ENCODE results near the gene MDN1. TPM values are rescaled to one million over a fixed set of nuclear protein-coding genes. Genes with fewer than 3 reads are reported as not detected.
A peak's percentile ranks its signal among the peaks of the same experiment; 100 is the strongest.
"Not testable (repeated sequence)": the region's sequence is repeated elsewhere in the genome, so short reads cannot be mapped to it uniquely, and the experiment has no call there.

The MDN1 gene
- total RNA-seq, 2 experiments from 2014 or later = 48.6 to 62.3 TPM

GRCh38 chr6:89818977-89819335 lies 638 bp downstream of the MDN1 start:
- intact Hi-C loops (cut with micrococcal nuclease; ENCODE audit: unreplicated experiment) = no loop called here
- BruUV-seq (replicated peaks) = TSS peak; percentile 59
- peak; percentile 54 for DNase-seq (ENCODE audit: low spot score)

GRCh38 chr6:89817481-89817880 lies 2.1 kb downstream of the MDN1 start:
- H3K4me1 ChIP-seq (ENCODE audit: insufficient read depth, low read length, poor library complexity, severe bottlenecking) = peaks cover 29% of the 10 kb centered on the region
- POLR2A ChIA-PET = no interaction called here
- TF ChIP-seq, protein P1, sequence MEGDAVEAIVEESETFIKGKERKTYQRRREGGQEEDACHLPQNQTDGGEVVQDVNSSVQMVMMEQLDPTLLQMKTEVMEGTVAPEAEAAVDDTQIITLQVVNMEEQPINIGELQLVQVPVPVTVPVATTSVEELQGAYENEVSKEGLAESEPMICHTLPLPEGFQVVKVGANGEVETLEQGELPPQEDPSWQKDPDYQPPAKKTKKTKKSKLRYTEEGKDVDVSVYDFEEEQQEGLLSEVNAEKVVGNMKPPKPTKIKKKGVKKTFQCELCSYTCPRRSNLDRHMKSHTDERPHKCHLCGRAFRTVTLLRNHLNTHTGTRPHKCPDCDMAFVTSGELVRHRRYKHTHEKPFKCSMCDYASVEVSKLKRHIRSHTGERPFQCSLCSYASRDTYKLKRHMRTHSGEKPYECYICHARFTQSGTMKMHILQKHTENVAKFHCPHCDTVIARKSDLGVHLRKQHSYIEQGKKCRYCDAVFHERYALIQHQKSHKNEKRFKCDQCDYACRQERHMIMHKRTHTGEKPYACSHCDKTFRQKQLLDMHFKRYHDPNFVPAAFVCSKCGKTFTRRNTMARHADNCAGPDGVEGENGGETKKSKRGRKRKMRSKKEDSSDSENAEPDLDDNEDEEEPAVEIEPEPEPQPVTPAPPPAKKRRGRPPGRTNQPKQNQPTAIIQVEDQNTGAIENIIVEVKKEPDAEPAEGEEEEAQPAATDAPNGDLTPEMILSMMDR (conservative IDR thresholded peaks at IDR 0.05; ENCODE audit: low read length) = no peak
- no peak for TF ChIP-seq EZH2phosphoT487 (IDR thresholded peaks at IDR 0.05; ENCODE audit: borderline replicate concordance, low read depth, low read length)
- BruUV-seq (replicated peaks) = no TSS peak
- DNase-seq (ENCODE audit: low spot score) = no peak
- peaks cover 9% of the 10 kb centered on the region; the same call in 1 of the 2 replicates for H3K36me3 ChIP-seq (ENCODE audit: insufficient read depth, low read length)
- H3K9me2 ChIP-seq (ENCODE audit: insufficient read depth, low read length) = no peaks in the 10 kb centered on the region
- no peak overlapping the region for H2AFZ ChIP-seq (ENCODE audit: low read length)
- H3K4me3 ChIP-seq (ENCODE audit: low read depth, low read length, poor library complexity, severe bottlenecking) = peak overlapping the region; percentile 87
- no peaks in the 10 kb centered on the region for H3K9me3 ChIP-seq (ENCODE audit: low read length)
- CTCF ChIA-PET (ENCODE audit: unreplicated experiment) = interaction anchor here (1.3 kb wide), 1 partner anchor 12 kb away, joined by 3 read pairs; no protein-coding TSS in a partner anchor
- no peak overlapping the region for H3K27ac ChIP-seq (ENCODE audit: low read depth, low read length, poor library complexity, severe bottlenecking)
- peaks cover 15% of the 10 kb centered on the region; the same call in 1 of the 2 replicates for H4K20me1 ChIP-seq (ENCODE audit: insufficient read depth, low read length)
- peaks cover 75% of the 10 kb centered on the region for H3K79me2 ChIP-seq (ENCODE audit: insufficient read depth, low read depth, low read length)
- intact Hi-C loops (cut with micrococcal nuclease; ENCODE audit: unreplicated experiment) = no loop called here
- H3K4me2 ChIP-seq (ENCODE audit: low read length) = peak overlapping the region; percentile 68

More at GRCh38 chr6:89818977-89819335, 638 bp downstream of the MDN1 start:
- Histone ChIP-seq H3K79me2 (ENCODE audit: insufficient read depth, low read depth, low read length) (peaks cover 62% of the 10 kb centered on the region), H2AFZ (ENCODE audit: low read length) (peak overlapping the region; percentile 57; the same call in 1 of the 2 replicates), H3K4me1 (ENCODE audit: insufficient read depth, low read length, poor library complexity, severe bottlenecking) (peaks cover 29% of the 10 kb centered on the region), H4K20me1 (ENCODE audit: insufficient read depth, low read length) (peaks cover 15% of the 10 kb centered on the region; the same call in 1 of the 2 replicates), H3K27ac (ENCODE audit: low read depth, low read length, poor library complexity, severe bottlenecking) (peak overlapping the region; percentile 62), H3K4me2 (ENCODE audit: low read length) (peak overlapping the region; percentile 68), H3K36me3 (ENCODE audit: insufficient read depth, low read length) (peaks cover 9% of the 10 kb centered on the region; the same call in 1 of the 2 replicates), H3K9me3 (ENCODE audit: low read length) (no peaks in the 10 kb centered on the region), H3K4me3 (ENCODE audit: low read depth, low read length, poor library complexity, severe bottlenecking) (peak overlapping the region; percentile 87), H3K9me2 (ENCODE audit: insufficient read depth, low read length) (no peaks in the 10 kb centered on the region)
- TF ChIP-seq EZH2phosphoT487 (IDR thresholded peaks at IDR 0.05; ENCODE audit: borderline replicate concordance, low read depth, low read length) = no peak
- TF ChIP-seq, protein P1 (conservative IDR thresholded peaks at IDR 0.05; ENCODE audit: low read length) = no peak
- CTCF ChIA-PET (ENCODE audit: unreplicated experiment) = no interaction called here
- POLR2A ChIA-PET = interaction anchor here (0.6 to 2.7 kb wide), 5 partner anchors 10 to 604 kb away, joined by 3 to 45 read pairs (median 5); partner anchors contain the start of gene CASP8AP2

GRCh38 chr6:89813422-89813821 lies 6.2 kb downstream of the MDN1 start:
- H4K20me1 ChIP-seq (ENCODE audit: insufficient read depth, low read length) = peaks cover 19% of the 10 kb centered on the region
- H3K79me2 ChIP-seq (ENCODE audit: insufficient read depth, low read depth, low read length) = peaks cover 98% of the 10 kb centered on the region
- H2AFZ ChIP-seq (ENCODE audit: low read length); H3K27ac ChIP-seq (ENCODE audit: low read depth, low read length, poor library complexity, severe bottlenecking); H3K4me3 ChIP-seq (ENCODE audit: low read depth, low read length, poor library complexity, severe bottlenecking); H3K9me2 ChIP-seq (ENCODE audit: insufficient read depth, low read length); intact Hi-C loops (cut with micrococcal nuclease; ENCODE audit: unreplicated experiment); H3K9me3 ChIP-seq (ENCODE audit: low read length); CTCF ChIA-PET (ENCODE audit: unreplicated experiment); H3K4me2 ChIP-seq (ENCODE audit: low read length); BruUV-seq (replicated peaks); DNase-seq (ENCODE audit: low spot score): not testable (repeated sequence)
- POLR2A ChIA-PET = interaction anchor here (0.6 to 1.4 kb wide), 2 partner anchors 16 to 59 kb away, joined by 5 to 6 read pairs; partner anchors contain the start of gene CASP8AP2
- H3K36me3 ChIP-seq (ENCODE audit: insufficient read depth, low read length) = peaks cover 12% of the 10 kb centered on the region; the same call in 1 of the 2 replicates
- peaks cover 19% of the 10 kb centered on the region for H3K4me1 ChIP-seq (ENCODE audit: insufficient read depth, low read length, poor library complexity, severe bottlenecking)

Data from OCI-LY7 (cell line).